ENCODE results near the gene DENND6A.
"Not testable (repeated sequence)": the region's sequence is repeated elsewhere in the genome, so short reads cannot be mapped to it uniquely, and the experiment has no call there.

DNA sequence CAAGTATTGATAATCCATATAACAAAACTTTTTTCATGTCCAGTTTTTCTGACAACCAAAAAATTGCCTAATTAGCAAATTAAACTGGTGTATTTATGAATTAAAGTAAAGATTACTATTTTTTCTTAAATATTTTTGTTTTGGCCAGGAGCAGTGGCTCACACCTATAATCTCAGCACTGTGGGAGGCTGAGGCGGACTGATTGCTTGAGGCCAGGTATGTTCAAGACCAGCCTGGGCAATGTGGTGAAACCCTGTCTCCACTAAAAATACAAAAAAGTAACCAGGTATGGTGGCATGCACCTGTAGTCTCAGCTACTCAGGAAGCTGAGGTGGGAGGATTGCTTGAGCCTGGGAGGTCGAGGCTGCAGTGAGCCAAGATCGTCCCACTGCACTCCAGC, 12.5 kb upstream of the DENND6A start:
- TF ChIP-seq, protein P1, sequence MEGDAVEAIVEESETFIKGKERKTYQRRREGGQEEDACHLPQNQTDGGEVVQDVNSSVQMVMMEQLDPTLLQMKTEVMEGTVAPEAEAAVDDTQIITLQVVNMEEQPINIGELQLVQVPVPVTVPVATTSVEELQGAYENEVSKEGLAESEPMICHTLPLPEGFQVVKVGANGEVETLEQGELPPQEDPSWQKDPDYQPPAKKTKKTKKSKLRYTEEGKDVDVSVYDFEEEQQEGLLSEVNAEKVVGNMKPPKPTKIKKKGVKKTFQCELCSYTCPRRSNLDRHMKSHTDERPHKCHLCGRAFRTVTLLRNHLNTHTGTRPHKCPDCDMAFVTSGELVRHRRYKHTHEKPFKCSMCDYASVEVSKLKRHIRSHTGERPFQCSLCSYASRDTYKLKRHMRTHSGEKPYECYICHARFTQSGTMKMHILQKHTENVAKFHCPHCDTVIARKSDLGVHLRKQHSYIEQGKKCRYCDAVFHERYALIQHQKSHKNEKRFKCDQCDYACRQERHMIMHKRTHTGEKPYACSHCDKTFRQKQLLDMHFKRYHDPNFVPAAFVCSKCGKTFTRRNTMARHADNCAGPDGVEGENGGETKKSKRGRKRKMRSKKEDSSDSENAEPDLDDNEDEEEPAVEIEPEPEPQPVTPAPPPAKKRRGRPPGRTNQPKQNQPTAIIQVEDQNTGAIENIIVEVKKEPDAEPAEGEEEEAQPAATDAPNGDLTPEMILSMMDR (IDR thresholded peaks at IDR 0.05 in 8 of 11, conservative IDR thresholded peaks at IDR 0.05 in 3 of 11): not testable (repeated sequence)
- TF ChIP-seq POLR2A, POLR2AphosphoS5 (IDR thresholded peaks at IDR 0.05): not testable (repeated sequence)
